HG02943 (cell line): ENCODE measurements around the gene CLUH.

ENCODE experiments used
- ATAC-seq: cut with Tn5 transposase; IDR thresholded peaks from one replicate; pipeline ENCODE4 v1.9.1; 2021; ENCODE audit warnings: mild to moderate bottlenecking, low read depth, moderate library complexity; ENCODE audit not compliant: unreplicated experiment

The CLUH gene, protein sequence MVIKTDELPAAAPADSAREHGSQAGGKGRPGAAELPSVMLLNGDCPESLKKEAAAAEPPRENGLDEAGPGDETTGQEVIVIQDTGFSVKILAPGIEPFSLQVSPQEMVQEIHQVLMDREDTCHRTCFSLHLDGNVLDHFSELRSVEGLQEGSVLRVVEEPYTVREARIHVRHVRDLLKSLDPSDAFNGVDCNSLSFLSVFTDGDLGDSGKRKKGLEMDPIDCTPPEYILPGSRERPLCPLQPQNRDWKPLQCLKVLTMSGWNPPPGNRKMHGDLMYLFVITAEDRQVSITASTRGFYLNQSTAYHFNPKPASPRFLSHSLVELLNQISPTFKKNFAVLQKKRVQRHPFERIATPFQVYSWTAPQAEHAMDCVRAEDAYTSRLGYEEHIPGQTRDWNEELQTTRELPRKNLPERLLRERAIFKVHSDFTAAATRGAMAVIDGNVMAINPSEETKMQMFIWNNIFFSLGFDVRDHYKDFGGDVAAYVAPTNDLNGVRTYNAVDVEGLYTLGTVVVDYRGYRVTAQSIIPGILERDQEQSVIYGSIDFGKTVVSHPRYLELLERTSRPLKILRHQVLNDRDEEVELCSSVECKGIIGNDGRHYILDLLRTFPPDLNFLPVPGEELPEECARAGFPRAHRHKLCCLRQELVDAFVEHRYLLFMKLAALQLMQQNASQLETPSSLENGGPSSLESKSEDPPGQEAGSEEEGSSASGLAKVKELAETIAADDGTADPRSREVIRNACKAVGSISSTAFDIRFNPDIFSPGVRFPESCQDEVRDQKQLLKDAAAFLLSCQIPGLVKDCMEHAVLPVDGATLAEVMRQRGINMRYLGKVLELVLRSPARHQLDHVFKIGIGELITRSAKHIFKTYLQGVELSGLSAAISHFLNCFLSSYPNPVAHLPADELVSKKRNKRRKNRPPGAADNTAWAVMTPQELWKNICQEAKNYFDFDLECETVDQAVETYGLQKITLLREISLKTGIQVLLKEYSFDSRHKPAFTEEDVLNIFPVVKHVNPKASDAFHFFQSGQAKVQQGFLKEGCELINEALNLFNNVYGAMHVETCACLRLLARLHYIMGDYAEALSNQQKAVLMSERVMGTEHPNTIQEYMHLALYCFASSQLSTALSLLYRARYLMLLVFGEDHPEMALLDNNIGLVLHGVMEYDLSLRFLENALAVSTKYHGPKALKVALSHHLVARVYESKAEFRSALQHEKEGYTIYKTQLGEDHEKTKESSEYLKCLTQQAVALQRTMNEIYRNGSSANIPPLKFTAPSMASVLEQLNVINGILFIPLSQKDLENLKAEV (N-terminal part only)

DNA sequence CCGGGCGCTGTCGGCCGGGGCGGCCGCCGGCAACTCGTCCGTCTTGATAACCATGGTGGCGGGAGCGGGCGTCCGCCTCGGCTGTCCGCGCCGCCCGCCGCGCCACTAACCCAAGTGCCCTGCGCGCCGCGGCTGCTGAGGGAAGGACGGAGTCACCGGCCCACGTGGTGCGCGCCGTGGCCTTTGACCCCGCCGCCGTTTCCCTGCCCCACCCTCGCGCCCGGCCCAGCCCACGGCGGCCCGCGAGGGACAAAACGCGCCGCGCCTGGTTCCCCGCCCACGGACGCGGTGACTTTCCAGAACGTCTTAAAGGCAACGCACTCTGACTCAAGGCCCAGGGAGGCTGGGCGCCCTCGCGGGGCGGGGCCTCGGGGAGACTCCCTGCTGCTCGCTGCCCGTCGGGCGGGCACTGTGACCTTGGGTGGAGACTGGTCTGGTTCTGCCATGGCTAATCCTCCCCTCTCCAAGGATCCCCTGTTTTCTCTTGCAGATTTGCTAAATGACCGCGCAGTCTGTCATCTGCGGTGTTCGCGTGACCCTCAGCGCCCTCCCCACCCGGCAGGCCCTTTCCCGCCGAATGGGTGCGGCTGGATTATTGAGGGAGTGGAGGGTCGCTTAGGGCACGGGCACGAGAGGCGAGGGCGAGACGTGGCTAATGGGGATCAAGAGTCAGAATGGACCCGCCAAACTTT lies at the start of gene CLUH:
TSS of gene CLUH (minus strand) at position 157 of the 692 bp plus-strand sequence. CDS start at position 54, 103 bp downstream.
- ATAC-seq: peak; percentile 61

DNA sequence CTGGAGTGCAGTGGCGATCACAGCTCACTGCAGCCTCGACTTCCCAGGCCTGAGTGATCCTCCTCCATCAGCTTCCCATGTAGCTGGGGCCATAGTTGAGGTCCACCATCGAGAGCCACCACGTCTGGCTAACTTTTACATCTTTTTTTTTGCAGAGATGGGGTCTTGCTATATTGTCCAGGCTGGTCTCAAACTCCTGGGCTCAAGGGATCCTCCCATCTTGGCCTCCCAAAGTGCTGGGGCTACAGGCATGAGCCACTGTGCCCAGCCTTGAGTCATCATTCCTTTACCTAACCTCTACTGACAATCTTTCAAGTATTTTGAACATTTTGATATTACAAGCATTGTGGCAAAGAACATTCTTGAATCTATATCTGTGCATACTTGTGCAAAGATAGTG lies 47.3 kb upstream of the CLUH start:
- no peak for ATAC-seq

DNA sequence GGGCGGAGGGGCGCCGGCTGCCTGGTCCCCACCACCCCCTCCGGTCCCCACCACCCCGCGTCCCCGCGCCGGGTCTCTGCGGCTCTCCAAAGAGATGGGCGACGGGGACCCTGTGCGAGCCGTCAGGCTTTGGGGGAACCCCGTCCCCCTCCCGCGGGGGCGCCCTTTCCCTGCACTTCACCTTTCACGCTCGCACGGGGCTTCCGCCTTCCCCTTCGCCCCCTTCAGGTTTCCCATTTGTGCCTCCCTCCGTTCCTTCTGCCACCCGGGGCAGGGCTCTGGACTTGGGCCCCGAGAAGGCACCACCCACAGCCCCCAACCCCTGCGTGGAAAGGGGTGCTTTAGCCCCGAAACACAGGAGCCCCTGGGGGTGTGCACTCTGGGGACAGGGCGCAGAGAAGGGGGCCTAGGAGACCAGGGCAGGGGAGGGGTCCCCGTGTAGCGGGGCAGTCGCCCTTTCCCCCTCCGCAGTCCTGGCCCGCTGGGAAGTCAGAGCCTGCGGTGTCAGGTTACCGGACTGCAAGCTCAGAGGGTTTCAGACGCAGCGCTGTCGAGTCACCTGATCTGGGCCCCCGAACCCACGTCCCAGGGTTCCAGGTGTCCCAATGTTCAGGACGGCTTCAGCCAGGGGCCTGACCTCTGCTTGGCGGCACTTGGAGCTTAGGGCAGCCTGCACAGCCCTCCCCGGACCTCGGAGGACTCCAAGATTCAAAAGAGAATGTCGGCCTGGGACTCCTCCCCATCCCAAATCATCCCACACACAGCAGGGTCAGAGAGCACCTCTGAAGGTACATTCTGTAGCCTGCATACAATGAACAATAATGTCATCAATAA lies 44.5 kb upstream of the CLUH start:
- ATAC-seq: no peak

GRCh38 chr17:2751491-2751890 lies 39.9 kb upstream of the CLUH start:
- no peak for ATAC-seq

DNA sequence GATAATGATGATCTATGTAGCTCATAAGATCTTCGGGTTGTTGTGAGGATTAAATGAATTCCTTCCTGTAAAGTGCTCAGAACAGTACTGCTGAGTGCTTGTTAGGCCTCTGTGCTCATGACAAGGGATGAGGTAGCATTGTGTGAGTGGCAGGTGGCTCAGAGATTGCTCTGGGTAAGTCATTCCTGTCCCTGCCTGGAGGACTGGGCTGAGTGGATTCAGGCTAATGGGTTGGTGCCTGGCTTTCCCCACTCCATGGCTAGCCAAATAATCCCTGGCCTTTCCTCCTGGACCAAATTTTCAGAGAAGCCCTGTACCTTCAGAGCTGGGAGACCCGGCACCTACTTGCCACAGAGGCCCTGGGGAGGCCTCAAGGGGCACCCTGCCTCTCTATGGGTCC lies 39.2 kb upstream of the CLUH start:
- no peak for ATAC-seq

GRCh38 chr17:2749784-2750181 lies 38.2 kb upstream of the CLUH start:
- no peak for ATAC-seq

- ATAC-seq: no peak
Measured at GRCh38 chr17:2749058-2749783, 37.7 kb upstream of the CLUH start, which contains the start of gene CCDC92B. Gene CCDC92B (minus strand): TSS chr17:2749652. CDS start chr17:2735145, 14,507 bp downstream.

GRCh38 chr17:2745317-2746037 lies 33.9 kb upstream of the CLUH start:
- no peak for ATAC-seq

GRCh38 chr17:2737693-2738092 lies 26.1 kb upstream of the CLUH start:
- no peak for ATAC-seq

- no peak for ATAC-seq
Measured at GRCh38 chr17:2736956-2737355, 25.4 kb upstream of the CLUH start.

DNA sequence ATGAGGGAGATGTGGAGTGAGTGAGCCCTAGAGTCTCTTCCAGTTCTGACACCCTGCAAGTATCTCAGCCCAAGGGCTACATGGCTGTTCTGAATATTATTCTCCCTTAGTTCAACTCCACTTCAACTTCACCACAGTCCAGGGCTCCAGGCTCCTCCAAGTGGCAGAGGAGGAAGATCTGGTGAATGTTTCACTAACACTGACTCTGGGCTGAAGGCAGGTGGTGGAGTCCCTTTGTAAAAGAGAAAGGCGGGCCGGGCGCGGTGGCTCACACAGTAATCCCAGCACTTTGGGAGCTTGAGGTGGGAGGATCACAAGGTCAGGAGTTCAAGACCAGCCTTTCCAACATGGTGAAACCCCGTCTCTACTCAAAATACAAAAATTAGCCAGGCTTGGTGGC lies 24.3 kb upstream of the CLUH start:
- no peak for ATAC-seq

- no peak for ATAC-seq
Measured at GRCh38 chr17:2734939-2735338, 23.4 kb upstream of the CLUH start.

DNA sequence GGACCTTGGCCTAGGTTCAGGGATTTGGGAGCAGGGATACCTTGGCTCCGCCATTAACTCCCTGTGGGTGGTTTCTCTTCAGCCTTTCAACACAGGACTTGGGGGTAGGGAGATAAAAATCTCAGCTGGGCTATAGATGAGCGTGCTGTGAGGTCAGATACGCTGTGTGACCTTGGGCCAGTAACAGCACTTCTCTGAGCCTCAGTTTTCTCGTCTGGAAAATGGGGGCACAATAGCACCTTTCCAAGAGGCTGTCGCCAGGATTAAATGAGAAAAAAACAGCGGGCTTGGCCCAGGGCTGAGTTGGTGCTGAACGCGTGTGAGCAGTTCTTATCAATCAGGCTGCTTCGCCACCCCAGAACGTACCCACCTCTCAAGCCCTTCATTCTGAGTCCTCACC lies 20.2 kb upstream of the CLUH start:
- no peak for ATAC-seq

DNA sequence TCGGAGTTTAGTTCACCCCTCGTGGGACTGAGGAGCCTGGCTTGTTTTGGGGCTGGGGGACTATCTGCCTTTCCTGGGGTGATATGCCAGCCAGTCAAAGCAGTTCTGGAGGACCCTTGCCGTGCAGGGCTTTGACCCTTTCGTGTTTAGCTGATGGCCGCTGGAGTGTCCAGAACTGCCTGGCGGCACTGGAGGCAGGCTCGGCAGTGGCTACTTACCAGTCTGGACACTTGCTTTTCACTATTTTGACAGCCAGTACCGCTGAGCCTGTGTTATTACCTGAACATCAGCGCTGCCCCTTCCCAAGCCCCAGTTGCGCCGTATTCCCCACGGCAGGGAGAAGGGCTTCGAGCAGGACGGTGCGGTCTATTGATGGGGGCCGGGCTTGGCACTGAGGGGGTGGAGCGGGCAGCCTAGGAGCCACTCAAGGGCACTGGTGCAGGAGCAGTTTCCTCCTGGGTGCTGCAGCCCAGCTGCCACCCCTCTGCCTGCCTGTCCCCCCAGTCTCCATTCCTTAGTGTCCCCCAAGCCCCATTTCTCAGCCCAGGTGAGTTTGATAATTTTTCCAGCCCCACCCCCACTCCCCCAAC lies 19.3 kb upstream of the CLUH start:
- ATAC-seq: no peak

DNA sequence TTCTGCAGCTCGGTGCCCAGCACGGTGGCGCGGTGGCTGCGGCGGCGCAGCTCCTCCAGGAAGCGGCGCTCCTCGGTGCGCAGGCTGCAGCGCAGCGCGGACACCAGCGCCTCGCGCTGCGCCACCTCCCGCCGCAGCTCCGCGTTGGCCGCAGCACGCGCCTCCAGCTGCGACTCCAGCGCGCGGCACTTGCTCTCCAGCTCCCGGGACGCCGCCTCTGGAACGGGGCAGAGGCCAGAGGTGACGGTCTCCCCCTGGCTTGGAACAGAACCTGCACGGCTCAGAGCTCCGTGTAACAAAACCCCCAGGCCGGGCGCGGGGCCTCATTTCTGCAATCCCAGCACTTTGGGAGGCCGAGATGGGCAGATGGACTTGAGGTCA lies 13.2 kb upstream of the CLUH start:
- ATAC-seq: no peak

- ATAC-seq: no peak
Measured at GRCh38 chr17:2723997-2724783, 12.6 kb upstream of the CLUH start.

DNA sequence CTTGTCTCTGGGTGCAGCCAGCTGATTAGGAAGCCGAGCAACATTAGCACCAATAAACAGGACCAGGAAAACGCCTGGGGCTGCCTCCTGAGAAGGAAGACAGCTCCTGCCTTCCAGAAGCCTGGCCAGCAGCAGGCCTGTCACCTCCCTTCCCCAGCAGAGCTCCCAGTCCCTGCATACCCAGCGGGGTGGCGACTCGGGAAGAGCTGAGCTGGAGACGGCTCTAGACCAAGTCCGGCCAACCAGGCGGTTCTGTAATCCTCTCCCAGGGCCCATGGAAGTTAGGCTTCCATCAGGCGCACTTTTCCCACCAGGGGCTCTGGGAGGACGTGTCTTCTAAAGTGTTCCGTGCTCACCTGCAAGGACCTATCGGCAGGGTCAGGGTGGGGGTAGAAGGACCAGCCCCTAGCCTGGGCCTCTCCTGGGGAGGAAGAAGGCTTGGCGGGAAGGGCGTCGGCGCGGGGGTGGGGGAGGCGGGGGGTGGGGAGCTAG lies 12.0 kb upstream of the CLUH start:
- ATAC-seq: no peak
